Mesodermal cell (in vitro differentiated cells): ENCODE measurements around the gene PLXDC1.

ENCODE experiments used
- H3K27ac ChIP-seq: 2 replicates; pipeline ENCODE4 v1.7.0; 2013; ENCODE audit warnings: mild to moderate bottlenecking, low read depth, low read length, moderate library complexity; ENCODE audit not compliant: severe bottlenecking
- H3K36me3 ChIP-seq: 2 replicates; pipeline ENCODE4 v1.7.1; 2013; ENCODE audit warnings: mild to moderate bottlenecking, low read length, moderate library complexity; ENCODE audit not compliant: control insufficient read depth, insufficient read depth
- H3K4me1 ChIP-seq: one replicate; pipeline ENCODE4 v1.7.1; 2013; ENCODE audit warnings: mild to moderate bottlenecking, low read length; ENCODE audit not compliant: insufficient read depth, control insufficient read depth, poor library complexity, severe bottlenecking
- H3K4me3 ChIP-seq: 2 replicates; pipeline ENCODE4 v1.7.0; 2013; ENCODE audit warnings: low read length, control low read depth, mild to moderate bottlenecking; ENCODE audit not compliant: insufficient read depth, poor library complexity, severe bottlenecking; ENCODE audit errors: extremely low read depth
- H3K9me3 ChIP-seq: 2 replicates; pipeline ENCODE4 v1.7.1; 2013; ENCODE audit warnings: mild to moderate bottlenecking, low read length, moderate library complexity; ENCODE audit not compliant: control insufficient read depth
- WGBS, 2 experiments: methylation state at CpG; one replicate each; pipeline ENCODE4 v1.1.5; 2013; ENCODE audit warnings: missing lambda C conversion rate in 2 of 2; ENCODE audit not compliant: insufficient coverage in 2 of 2; 5-methylcytosine and 5-hydroxymethylcytosine counted together

PLXDC1 gene

GRCh38 chr17:39080421-39081078 lies 70.9 kb downstream of the PLXDC1 start:
- Histone ChIP-seq H3K4me1 (no peaks in the 10 kb centered on the region), H3K27ac (no peak overlapping the region), H3K4me3 (no peak overlapping the region), H3K36me3 (no peaks in the 10 kb centered on the region), H3K9me3 (no peaks in the 10 kb centered on the region)
- WGBS, 2 experiments, result 48 to 56% methylated on average over 3 of the region's 6 CpGs

GRCh38 chr17:39079836-39080235 lies 71.6 kb downstream of the PLXDC1 start:
- H3K9me3 ChIP-seq, result no peaks in the 10 kb centered on the region
- WGBS, 2 experiments, result 83% methylated on average over 1 of the region's 1 CpG
- H3K4me3 ChIP-seq, result no peak overlapping the region
- H3K36me3 ChIP-seq, result no peaks in the 10 kb centered on the region
- H3K27ac ChIP-seq, result no peak overlapping the region
- no peaks in the 10 kb centered on the region for H3K4me1 ChIP-seq

GRCh38 chr17:39077866-39078265 lies 73.6 kb downstream of the PLXDC1 start:
- H3K4me1 ChIP-seq, result no peaks in the 10 kb centered on the region
- no peak overlapping the region for H3K27ac ChIP-seq
- H3K36me3 ChIP-seq, result no peaks in the 10 kb centered on the region
- 80 to 85% methylated on average over 1 to 2 of the region's 5 CpGs for WGBS, 2 experiments
- no peak overlapping the region for H3K4me3 ChIP-seq
- H3K9me3 ChIP-seq, result no peaks in the 10 kb centered on the region

- no peaks in the 10 kb centered on the region for H3K4me1 ChIP-seq
- 92 to 100% methylated on average over 1 to 4 of the region's 4 CpGs for WGBS, 2 experiments
Measured at GRCh38 chr17:39077252-39077651, 74.2 kb downstream of the PLXDC1 start.

GRCh38 chr17:39074676-39075075 lies 76.8 kb downstream of the PLXDC1 start:
- 93 to 100% methylated on average over 1 to 2 of the region's 2 CpGs for WGBS, 2 experiments
- H3K36me3 ChIP-seq, result no peaks in the 10 kb centered on the region
- no peak overlapping the region for H3K27ac ChIP-seq
- no peak overlapping the region for H3K4me3 ChIP-seq
- no peaks in the 10 kb centered on the region for H3K4me1 ChIP-seq
- no peaks in the 10 kb centered on the region for H3K9me3 ChIP-seq

More at GRCh38 chr17:39077252-39077651, 74.2 kb downstream of the PLXDC1 start:
- Histone ChIP-seq H3K4me3 (no peak overlapping the region), H3K36me3 (no peaks in the 10 kb centered on the region), H3K9me3 (no peaks in the 10 kb centered on the region), H3K27ac (no peak overlapping the region)

- H3K36me3 ChIP-seq, result no peaks in the 10 kb centered on the region
- no peaks in the 10 kb centered on the region for H3K9me3 ChIP-seq
- no peak overlapping the region for H3K27ac ChIP-seq
- 80 to 100% methylated on average over 1 of the region's 1 CpG for WGBS, 2 experiments
- no peak overlapping the region for H3K4me3 ChIP-seq
- H3K4me1 ChIP-seq, result no peaks in the 10 kb centered on the region
Measured at GRCh38 chr17:39073916-39074315, 77.5 kb downstream of the PLXDC1 start.

- no peak overlapping the region for H3K4me3 ChIP-seq
- H3K27ac ChIP-seq, result no peak overlapping the region
- H3K36me3 ChIP-seq, result no peaks in the 10 kb centered on the region
- H3K4me1 ChIP-seq, result no peaks in the 10 kb centered on the region
- H3K9me3 ChIP-seq, result no peaks in the 10 kb centered on the region
- WGBS, 2 experiments, result 89 to 95% methylated on average over 3 of the region's 3 CpGs
Measured at GRCh38 chr17:39073353-39073752, 78.1 kb downstream of the PLXDC1 start.

GRCh38 chr17:39071573-39071972 lies 79.9 kb downstream of the PLXDC1 start:
- WGBS, 2 experiments, result 83 to 87% methylated on average over 2 to 3 of the region's 4 CpGs
- Histone ChIP-seq H3K36me3 (no peaks in the 10 kb centered on the region), H3K4me1 (no peaks in the 10 kb centered on the region), H3K4me3 (no peak overlapping the region), H3K9me3 (no peaks in the 10 kb centered on the region), H3K27ac (no peak overlapping the region)

- no peaks in the 10 kb centered on the region for H3K9me3 ChIP-seq
- H3K27ac ChIP-seq, result no peak overlapping the region
- no peaks in the 10 kb centered on the region for H3K4me1 ChIP-seq
- no peak overlapping the region for H3K4me3 ChIP-seq
- no peaks in the 10 kb centered on the region for H3K36me3 ChIP-seq
- 73 to 75% methylated on average over 8 of the region's 8 CpGs for WGBS, 2 experiments
Measured at GRCh38 chr17:39069114-39069756, 82.2 kb downstream of the PLXDC1 start.

GRCh38 chr17:39064819-39065218 lies 86.6 kb downstream of the PLXDC1 start:
- no peaks in the 10 kb centered on the region for H3K9me3 ChIP-seq
- H3K4me1 ChIP-seq, result no peaks in the 10 kb centered on the region
- no peaks in the 10 kb centered on the region for H3K36me3 ChIP-seq
- no peak overlapping the region for H3K27ac ChIP-seq
- H3K4me3 ChIP-seq, result no peak overlapping the region
- WGBS, 2 experiments, result 75 to 84% methylated on average over 3 to 4 of the region's 5 CpGs

- Histone ChIP-seq H3K27ac (no peak overlapping the region), H3K4me3 (no peak overlapping the region), H3K36me3 (no peaks in the 10 kb centered on the region), H3K4me1 (no peaks in the 10 kb centered on the region), H3K9me3 (no peaks in the 10 kb centered on the region)
- WGBS, 2 experiments, result 88 to 90% methylated on average over 5 of the region's 5 CpGs
Measured at GRCh38 chr17:39064374-39064773, 87.1 kb downstream of the PLXDC1 start.
